Ishikawa (cell line): Measurements from ENCODE around the gene SYCE3.

Source experiments
- CEBPB ChIP-seq: IDR thresholded peaks from 2 replicates; pipeline ENCODE4 v1.6.1; 2012
- CREB1 ChIP-seq: IDR thresholded peaks from 2 replicates; pipeline ENCODE4 v1.6.1; 2012; ENCODE audit warnings: low read depth
- EGR1 ChIP-seq: IDR thresholded peaks from 2 replicates; pipeline ENCODE4 v1.6.1; 2012
- EP300 ChIP-seq: IDR thresholded peaks from 2 replicates; pipeline ENCODE4 v1.6.1; 2012; ENCODE audit warnings: borderline replicate concordance
- RAD21 ChIP-seq: IDR thresholded peaks from 2 replicates; pipeline ENCODE4 v1.6.1; 2012; ENCODE audit warnings: low read depth
- TAF1 ChIP-seq: IDR thresholded peaks from 2 replicates; pipeline ENCODE4 v1.6.1; 2012; ENCODE audit warnings: low read depth, mild to moderate bottlenecking
- TCF12 ChIP-seq: IDR thresholded peaks from 2 replicates; pipeline ENCODE4 v1.6.1; 2012; ENCODE audit warnings: low read depth
- YY1 ChIP-seq: IDR thresholded peaks from 2 replicates; pipeline ENCODE4 v1.6.1; 2012; ENCODE audit warnings: low read depth
- TF ChIP-seq, protein P1 (sequence below): IDR thresholded peaks from 2 replicates; pipeline ENCODE4 v1.6.1; 2012; ENCODE audit warnings: low read depth, mild to moderate bottlenecking
- TF ChIP-seq, protein P2 (sequence below): IDR thresholded peaks from 2 replicates; pipeline ENCODE4 v1.6.1; 2012

DNA sequence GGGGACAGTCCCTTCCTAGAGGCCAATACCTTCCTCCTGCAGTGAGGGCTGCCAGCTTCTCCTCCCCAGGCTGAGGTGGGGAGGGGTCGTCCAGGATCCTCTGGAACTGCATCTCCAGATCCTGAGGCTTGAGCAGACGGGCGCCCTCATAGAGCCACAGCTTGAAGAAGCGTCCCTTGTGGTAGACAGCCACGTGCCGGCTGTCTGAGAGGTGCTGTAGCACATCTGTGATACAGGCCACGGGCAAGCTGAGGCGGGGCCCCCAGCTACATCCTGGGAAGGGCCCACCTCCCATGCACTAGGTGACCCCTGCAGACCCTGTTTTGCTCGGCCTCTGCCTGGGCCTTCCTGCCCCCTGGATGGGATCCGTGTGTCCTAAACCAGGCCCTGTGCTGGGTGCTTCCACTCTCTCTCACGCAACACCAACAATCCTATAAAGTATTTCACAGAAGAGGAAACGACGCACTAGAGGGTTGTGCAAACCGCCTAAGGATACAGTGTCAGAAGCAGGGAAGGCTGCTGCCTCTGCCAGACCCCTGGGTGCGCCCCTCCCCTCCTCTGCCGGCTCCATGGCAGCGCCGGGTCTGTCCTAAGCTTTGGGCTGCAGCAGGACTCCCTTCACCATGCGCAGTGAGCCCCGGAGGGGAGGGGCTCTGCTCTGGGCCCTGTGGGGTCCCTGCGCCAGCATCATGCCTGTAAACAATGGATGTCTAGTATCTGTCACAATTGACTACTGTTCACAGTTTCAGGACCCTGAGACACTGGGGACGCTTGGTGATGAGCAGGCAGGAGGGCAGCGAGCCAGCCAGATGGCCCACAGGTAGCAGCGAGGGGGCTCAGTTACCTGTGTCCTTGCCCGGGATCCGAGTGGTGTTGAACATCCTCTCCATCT is 11.0 kb upstream of the SYCE3 start:
- TF ChIP-seq, protein P1, sequence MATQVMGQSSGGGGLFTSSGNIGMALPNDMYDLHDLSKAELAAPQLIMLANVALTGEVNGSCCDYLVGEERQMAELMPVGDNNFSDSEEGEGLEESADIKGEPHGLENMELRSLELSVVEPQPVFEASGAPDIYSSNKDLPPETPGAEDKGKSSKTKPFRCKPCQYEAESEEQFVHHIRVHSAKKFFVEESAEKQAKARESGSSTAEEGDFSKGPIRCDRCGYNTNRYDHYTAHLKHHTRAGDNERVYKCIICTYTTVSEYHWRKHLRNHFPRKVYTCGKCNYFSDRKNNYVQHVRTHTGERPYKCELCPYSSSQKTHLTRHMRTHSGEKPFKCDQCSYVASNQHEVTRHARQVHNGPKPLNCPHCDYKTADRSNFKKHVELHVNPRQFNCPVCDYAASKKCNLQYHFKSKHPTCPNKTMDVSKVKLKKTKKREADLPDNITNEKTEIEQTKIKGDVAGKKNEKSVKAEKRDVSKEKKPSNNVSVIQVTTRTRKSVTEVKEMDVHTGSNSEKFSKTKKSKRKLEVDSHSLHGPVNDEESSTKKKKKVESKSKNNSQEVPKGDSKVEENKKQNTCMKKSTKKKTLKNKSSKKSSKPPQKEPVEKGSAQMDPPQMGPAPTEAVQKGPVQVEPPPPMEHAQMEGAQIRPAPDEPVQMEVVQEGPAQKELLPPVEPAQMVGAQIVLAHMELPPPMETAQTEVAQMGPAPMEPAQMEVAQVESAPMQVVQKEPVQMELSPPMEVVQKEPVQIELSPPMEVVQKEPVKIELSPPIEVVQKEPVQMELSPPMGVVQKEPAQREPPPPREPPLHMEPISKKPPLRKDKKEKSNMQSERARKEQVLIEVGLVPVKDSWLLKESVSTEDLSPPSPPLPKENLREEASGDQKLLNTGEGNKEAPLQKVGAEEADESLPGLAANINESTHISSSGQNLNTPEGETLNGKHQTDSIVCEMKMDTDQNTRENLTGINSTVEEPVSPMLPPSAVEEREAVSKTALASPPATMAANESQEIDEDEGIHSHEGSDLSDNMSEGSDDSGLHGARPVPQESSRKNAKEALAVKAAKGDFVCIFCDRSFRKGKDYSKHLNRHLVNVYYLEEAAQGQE, result no peak
- TF ChIP-seq TAF1 (no peak), CEBPB (no peak), EP300 (no peak), TCF12 (no peak), YY1 (no peak), EGR1 (no peak), RAD21 (no peak), CREB1 (no peak)
- TF ChIP-seq, protein P2, sequence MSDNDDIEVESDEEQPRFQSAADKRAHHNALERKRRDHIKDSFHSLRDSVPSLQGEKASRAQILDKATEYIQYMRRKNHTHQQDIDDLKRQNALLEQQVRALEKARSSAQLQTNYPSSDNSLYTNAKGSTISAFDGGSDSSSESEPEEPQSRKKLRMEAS, result no peak
